Hepatocyte (in vitro differentiated cells): ENCODE data around the gene ZNF423. TPM values are rescaled to one million over a fixed set of nuclear protein-coding genes. Genes with fewer than 3 reads are reported as not detected.

Experiments
- DNase-seq: peaks from one replicate; pipeline ENCODE4 v3.0.0-alpha.2; 2016; ENCODE audit warnings: low spot score
- H2AFZ ChIP-seq: fragments of 200-600 bp; sonication (generic); 2 replicates; pipeline ENCODE4 v1.6.0; 2016; ENCODE audit warnings: antibody characterized with exemption, mild to moderate bottlenecking
- H3K27ac ChIP-seq: fragments of 200-600 bp; sonication (generic); 2 replicates; pipeline ENCODE4 v1.5.1; 2016; ENCODE audit warnings: mild to moderate bottlenecking
- H3K27me3 ChIP-seq: fragments of 200-600 bp; sonication (generic); 2 replicates; pipeline ENCODE4 v1.6.1; 2016
- H3K36me3 ChIP-seq: fragments of 200-600 bp; sonication (generic); replicated peaks from 2 replicates; pipeline ENCODE4 v1.5.1; 2016; ENCODE audit warnings: low read depth; ENCODE audit not compliant: insufficient read depth
- H3K4me1 ChIP-seq: fragments of 200-600 bp; sonication (generic); 2 replicates; pipeline ENCODE4 v1.5.1; 2016; ENCODE audit warnings: mild to moderate bottlenecking, moderate library complexity; ENCODE audit not compliant: insufficient read depth
- H3K4me2 ChIP-seq: fragments of 200-600 bp; sonication (generic); 2 replicates; pipeline ENCODE4 v1.6.0; 2016
- H3K4me3 ChIP-seq: fragments of 200-600 bp; sonication (generic); 2 replicates; pipeline ENCODE4 v1.5.1; 2016; ENCODE audit warnings: mild to moderate bottlenecking
- H3K79me2 ChIP-seq: fragments of 200-600 bp; sonication (generic); 2 replicates; pipeline ENCODE4 v1.6.0; 2017; ENCODE audit warnings: mild to moderate bottlenecking
- H3K9me2 ChIP-seq: fragments of 200-600 bp; sonication (generic); replicated peaks from 2 replicates; pipeline ENCODE4 v1.6.0; 2017; ENCODE audit warnings: mild to moderate bottlenecking; ENCODE audit not compliant: insufficient read depth
- H3K9me3 ChIP-seq: fragments of 200-600 bp; sonication (generic); 2 replicates; pipeline ENCODE4 v1.5.1; 2016; ENCODE audit warnings: low read depth, mild to moderate bottlenecking
- H4K20me1 ChIP-seq: fragments of 200-600 bp; sonication (generic); 2 replicates; pipeline ENCODE4 v1.6.0; 2016; ENCODE audit warnings: mild to moderate bottlenecking; ENCODE audit not compliant: insufficient read depth, poor library complexity, severe bottlenecking
- CTCF ChIP-seq: fragments of 200-600 bp; sonication (generic); IDR thresholded peaks from 2 replicates; pipeline ENCODE4 v1.5.1; 2016; ENCODE audit warnings: antibody characterized with exemption, mild to moderate bottlenecking; ENCODE audit not compliant: poor library complexity
- EZH2 ChIP-seq: fragments of 200-600 bp; sonication (generic); IDR thresholded peaks from 2 replicates; pipeline ENCODE4 v1.6.1; 2016; ENCODE audit warnings: antibody characterized with exemption, mild to moderate bottlenecking, borderline replicate concordance
- EZH2phosphoT487 ChIP-seq: fragments of 200-600 bp; sonication (generic); IDR thresholded peaks from one replicate; pipeline ENCODE4 v1.6.1; 2018; ENCODE audit warnings: antibody characterized with exemption, mild to moderate bottlenecking, low read depth, moderate library complexity; ENCODE audit not compliant: unreplicated experiment, severe bottlenecking
- WGBS: methylation state at CpG from one replicate; pipeline ENCODE4 v1.1.6; 2016; ENCODE audit warnings: low lambda C conversion rate; ENCODE audit errors: missing lambda C conversion rate; 5-methylcytosine and 5-hydroxymethylcytosine counted together
- polyA plus RNA-seq: library from polyadenylated mRNA; unstranded; fragments of >200 nt; fragmentation: Nextera tagmentation; extraction: Ambion mirVana; gene quantifications from 2 replicates; pipeline ENCODE4 v1.2.1, GENCODE V29; 2016
- total RNA-seq: library from RNA; depleted of rRNA; stranded (reverse); fragments of >200 nt; gene quantifications from 2 replicates; pipeline ENCODE4 v1.2.3, GENCODE V29; 2014

ZNF423 gene
- total and polyA plus RNA-seq, 2 experiments from 2014 or later: 9.6 to 11.8 TPM

GRCh38 chr16:49605536-49606254 lies 250.2 kb downstream of the ZNF423 start:
- H3K9me2 ChIP-seq: no peaks in the 10 kb centered on the region
- H3K79me2 ChIP-seq: no peaks in the 10 kb centered on the region
- peaks cover 7% of the 10 kb centered on the region for H3K4me1 ChIP-seq
- H2AFZ ChIP-seq: no peak overlapping the region
- H4K20me1 ChIP-seq: no peaks in the 10 kb centered on the region
- no peaks in the 10 kb centered on the region for H3K27me3 ChIP-seq
- H3K36me3 ChIP-seq: no peaks in the 10 kb centered on the region
- no peak overlapping the region for H3K4me3 ChIP-seq
- 87% methylated on average over 14 of the region's 14 CpGs for WGBS
- DNase-seq: no peak
- H3K4me2 ChIP-seq: no peak overlapping the region
- H3K27ac ChIP-seq: no peak overlapping the region
- H3K9me3 ChIP-seq: no peaks in the 10 kb centered on the region
- TF ChIP-seq CTCF: no peak

- DNase-seq: no peak
- no peak overlapping the region for H3K27ac ChIP-seq
- WGBS: 94% methylated on average over 4 of the region's 4 CpGs
- H3K27me3 ChIP-seq: no peaks in the 10 kb centered on the region
- no peaks in the 10 kb centered on the region for H3K79me2 ChIP-seq
- no peaks in the 10 kb centered on the region for H3K9me3 ChIP-seq
- no peaks in the 10 kb centered on the region for H3K36me3 ChIP-seq
- H3K9me2 ChIP-seq: no peaks in the 10 kb centered on the region
- no peak for TF ChIP-seq CTCF
- TF ChIP-seq EZH2: no peak
- TF ChIP-seq EZH2phosphoT487: no peak
- no peaks in the 10 kb centered on the region for H4K20me1 ChIP-seq
- H3K4me2 ChIP-seq: no peak overlapping the region
- no peak overlapping the region for H2AFZ ChIP-seq
- peaks cover 13% of the 10 kb centered on the region for H3K4me1 ChIP-seq
- H3K4me3 ChIP-seq: no peak overlapping the region
Measured at GRCh38 chr16:49604602-49605001, 251.3 kb downstream of the ZNF423 start.

- 98% methylated on average over 9 of the region's 9 CpGs for WGBS
- H3K27me3 ChIP-seq: no peaks in the 10 kb centered on the region
- no peak overlapping the region for H3K4me2 ChIP-seq
- peaks cover 13% of the 10 kb centered on the region for H3K4me1 ChIP-seq
- no peaks in the 10 kb centered on the region for H3K9me3 ChIP-seq
- no peaks in the 10 kb centered on the region for H3K79me2 ChIP-seq
- TF ChIP-seq EZH2 (no peak), CTCF (no peak), EZH2phosphoT487 (no peak)
- no peaks in the 10 kb centered on the region for H3K9me2 ChIP-seq
- DNase-seq: no peak
- H4K20me1 ChIP-seq: no peaks in the 10 kb centered on the region
- no peak overlapping the region for H3K27ac ChIP-seq
- no peak overlapping the region for H2AFZ ChIP-seq
- no peak overlapping the region for H3K4me3 ChIP-seq
- H3K36me3 ChIP-seq: no peaks in the 10 kb centered on the region
Measured at GRCh38 chr16:49603956-49604355, 252.0 kb downstream of the ZNF423 start.

- Histone ChIP-seq H3K9me2 (no peaks in the 10 kb centered on the region), H3K4me3 (no peak overlapping the region), H3K9me3 (no peaks in the 10 kb centered on the region), H3K4me2 (no peak overlapping the region), H4K20me1 (no peaks in the 10 kb centered on the region), H2AFZ (no peak overlapping the region), H3K27ac (no peak overlapping the region), H3K4me1 (peaks cover 9% of the 10 kb centered on the region), H3K79me2 (no peaks in the 10 kb centered on the region), H3K36me3 (no peaks in the 10 kb centered on the region), H3K27me3 (no peaks in the 10 kb centered on the region)
- no peak for DNase-seq
- TF ChIP-seq CTCF: no peak
- TF ChIP-seq EZH2phosphoT487: no peak
- TF ChIP-seq EZH2: no peak
- 97% methylated on average over 9 of the region's 9 CpGs for WGBS
Measured at GRCh38 chr16:49602976-49603310, 253.0 kb downstream of the ZNF423 start.
